OCI-M2 (cell line): ENCODE results near the gene SSX2IP.
A peak's percentile ranks its signal among the peaks of the same experiment; 100 is the strongest.
"Not testable (repeated sequence)": the region's sequence is repeated elsewhere in the genome, so short reads cannot be mapped to it uniquely, and the experiment has no call there.

Experiments
- DNase-seq: peaks from one replicate; lab custom pipeline; 2025; ENCODE audit not compliant: unreplicated experiment; lab: John Stamatoyannopoulos, UW

The SSX2IP gene

DNA sequence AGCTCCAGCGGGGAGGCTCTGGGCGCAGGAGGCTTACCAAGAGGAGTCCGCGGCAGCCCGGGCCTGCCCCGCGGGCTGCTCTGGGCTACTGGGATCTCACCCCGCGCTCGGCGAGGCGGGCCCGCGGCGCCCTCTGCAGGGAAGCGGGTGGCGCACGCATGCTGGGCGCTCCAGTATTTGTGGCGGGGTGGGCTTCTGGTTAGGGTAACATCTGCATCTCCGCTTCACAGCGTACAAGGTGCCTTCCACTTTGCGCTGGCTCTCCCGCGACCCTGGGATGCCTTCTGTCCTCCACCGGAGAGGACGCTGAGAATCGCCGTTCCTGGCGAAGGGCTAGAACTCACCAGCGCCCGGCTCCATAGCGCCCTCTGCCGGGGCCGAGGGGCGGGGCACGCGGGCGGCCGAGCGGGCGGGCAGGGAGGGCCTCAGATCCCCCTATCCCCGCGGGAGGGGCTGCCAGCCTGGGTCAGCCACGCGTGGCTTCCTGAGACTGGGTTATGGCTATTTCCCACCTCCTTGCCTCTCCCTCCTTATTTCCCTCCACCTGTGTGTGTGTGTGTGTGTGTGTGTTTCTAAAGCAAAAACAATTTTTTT is 69.4 kb downstream of the SSX2IP start:
- peak; percentile 75 for DNase-seq

DNA sequence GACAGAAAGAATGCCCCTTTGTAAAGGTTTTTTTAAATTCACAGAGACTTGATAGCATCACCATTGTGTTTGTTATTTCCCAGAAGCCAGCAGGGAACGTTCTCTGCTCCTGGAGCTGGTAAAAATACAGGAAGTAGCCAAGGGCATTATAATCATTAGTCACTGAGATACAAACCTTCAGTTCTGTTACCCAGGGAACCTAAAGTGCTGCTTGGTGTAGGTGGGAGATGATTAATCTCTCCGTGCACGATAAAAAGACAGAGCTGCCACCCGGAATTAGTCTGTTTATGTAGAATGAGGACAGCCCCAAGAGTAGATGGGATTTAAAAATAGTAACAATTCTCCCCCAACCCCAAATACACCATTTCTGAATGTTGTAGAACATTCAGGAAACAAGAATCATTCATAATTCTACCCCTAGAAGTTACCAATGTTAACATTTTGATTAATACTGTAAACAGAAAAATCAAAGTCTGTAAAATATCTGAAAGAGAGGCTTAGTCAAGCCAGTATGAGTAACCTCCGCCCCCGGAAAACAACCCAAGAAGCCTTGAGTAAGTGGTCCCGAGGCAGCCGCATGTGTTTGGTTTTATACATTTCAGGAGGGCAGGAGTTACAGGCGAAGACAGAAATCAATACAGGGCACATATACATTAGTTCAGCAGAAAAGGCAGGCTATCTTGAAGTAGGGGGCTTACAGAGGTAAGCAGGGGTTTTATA is 70.7 kb downstream of the SSX2IP start:
- no peak for DNase-seq

DNA sequence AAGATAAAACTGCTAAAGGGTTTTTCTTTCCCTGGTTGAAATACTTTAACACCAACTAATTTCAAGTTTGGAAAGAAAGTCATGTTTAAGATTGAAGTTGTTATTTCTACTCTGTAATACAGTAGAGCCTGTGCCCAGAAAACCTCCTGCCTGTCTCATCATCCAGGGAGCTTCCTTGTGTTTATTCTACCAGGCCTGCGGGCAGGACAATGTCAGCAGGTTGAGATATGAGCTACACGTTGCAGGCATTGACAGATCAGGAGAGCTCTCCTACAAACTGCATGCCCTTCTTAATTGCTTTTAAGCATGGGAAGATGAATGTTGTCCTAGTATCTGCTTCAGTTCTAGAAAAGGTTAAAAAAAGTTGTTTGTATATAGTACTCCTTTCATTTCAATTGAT is 72.9 kb downstream of the SSX2IP start:
- DNase-seq = no peak

DNA sequence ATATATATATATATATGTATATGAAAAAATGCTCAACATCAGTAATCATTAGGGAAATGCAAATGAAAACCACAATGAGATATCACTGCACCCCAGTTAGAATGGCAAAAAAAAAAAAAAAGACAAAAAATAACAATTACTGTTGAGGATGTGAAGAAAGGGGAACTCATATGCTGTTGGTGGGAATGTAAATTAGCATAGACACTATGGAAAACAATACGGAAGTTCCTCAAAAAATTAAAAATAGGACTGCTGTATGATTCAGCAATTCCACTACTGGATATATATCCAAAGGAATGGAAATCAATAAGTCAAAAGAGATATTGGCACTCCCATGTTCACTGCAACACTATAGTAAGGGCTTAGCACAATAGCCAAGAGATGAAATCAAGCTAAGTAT is 74.5 kb downstream of the SSX2IP start:
- no peak for DNase-seq

DNA sequence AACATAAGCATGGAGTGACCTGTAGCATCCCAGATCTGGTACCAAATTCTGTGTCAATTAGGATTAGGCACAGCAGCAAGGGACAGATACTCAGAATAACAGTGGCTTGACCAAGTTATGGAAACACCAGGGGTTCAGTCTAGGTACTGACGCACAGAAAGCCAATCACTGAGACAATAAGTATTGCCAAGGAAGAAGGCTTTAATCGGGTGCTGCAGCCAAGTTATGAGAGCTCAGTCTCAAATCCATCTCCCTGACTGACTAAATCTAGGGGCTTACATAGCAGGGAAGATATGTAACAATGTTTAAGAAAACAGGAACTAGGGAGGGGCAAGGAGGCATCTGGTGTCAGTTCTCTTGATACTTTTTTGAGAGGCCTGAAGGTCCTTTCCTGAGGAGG is 76.4 kb downstream of the SSX2IP start:
- DNase-seq = no peak

DNA sequence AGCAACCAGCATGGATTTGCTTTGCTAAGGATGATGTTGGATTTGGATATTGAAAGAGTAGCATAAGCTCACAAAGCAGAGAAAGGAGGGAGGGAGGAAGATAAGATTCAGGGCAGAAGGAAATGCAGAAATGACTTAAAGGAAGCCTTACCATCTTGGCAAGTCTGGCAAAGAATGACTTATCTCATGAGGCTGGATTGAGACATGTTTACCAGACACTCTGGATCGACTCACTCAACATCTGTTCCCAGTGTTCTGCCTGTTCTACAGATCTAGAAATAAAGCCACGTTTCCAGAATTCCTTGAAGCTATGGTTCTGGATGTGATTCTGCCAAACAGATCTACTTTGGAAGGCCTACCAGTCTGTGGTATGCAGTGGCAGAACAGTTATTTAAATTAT is 77.2 kb downstream of the SSX2IP start:
- DNase-seq = no peak

DNA sequence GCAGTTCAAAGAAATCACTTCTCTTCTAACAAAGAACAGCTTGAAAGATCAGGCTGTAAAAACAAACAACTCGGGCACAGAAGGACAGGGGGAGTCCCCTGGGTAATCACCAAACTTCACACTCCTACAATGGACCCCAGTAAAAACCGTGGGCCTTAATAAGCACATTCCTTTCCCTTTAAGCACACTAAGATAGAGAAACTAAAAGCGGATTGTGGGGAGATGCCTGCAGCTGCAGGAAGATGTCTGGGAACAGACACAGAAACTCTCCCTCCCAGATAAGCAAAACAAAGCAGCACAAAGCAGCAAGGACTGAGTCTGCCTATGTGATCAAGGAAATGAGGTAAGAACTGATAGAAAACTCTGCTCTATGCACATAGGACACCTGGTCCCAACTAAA is 78.5 kb downstream of the SSX2IP start:
- no peak for DNase-seq

DNA sequence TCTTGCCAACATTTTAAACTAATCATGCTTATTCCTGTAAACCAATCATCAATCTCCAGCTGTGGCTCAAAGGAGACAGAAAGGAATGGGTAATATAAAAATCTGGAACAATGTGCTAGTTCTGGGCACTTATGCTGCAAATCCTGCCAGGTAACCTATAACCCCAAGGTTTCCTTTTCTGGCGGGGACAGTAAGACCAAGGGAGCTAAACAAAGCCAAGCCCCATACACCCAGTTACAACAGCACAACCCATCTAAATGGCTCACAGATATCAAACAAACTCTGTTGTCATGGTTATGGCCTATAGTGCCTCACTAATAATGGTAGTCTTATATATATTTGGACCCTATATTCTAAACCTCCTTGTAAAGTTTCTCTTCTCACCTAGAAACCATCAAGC is 79.2 kb downstream of the SSX2IP start:
- no peak for DNase-seq

DNA sequence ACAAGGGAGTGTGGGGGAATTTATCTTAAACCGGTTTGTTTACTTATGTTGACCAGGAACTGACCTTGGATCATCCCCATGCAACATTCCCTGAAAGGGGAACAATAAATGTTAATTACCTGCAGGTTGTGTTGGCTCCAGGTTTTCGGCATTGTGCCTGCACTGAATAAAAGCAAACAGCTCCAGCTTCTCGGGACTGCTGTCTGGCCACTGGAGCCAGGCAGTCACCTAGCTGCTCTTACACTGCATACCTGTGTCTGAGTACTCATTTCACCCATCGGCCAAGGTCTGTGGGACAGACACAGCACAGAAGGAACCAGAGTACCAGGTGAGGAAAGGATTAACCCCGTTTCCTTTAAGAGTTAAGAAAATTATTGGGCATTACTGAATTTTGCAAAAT is 83.3 kb downstream of the SSX2IP start:
- no peak for DNase-seq

DNA sequence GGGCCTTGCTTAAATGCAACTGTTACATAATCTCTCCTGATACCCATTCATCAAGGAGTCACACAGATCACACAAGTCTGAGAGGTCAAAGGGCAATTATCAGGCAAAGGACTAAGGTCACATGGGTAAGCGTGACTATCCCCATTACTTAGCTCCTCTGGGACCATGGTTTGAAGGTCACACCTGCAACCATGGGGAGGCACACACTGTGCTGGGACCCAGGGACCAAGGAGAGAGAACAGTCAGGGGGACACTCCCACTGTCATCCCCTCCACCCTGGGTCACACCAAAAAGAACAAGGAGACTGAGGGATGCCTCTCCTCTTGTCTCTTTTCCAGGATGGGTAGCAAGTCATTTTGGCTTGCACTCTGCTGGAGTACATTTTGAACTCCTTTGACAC is 85.1 kb downstream of the SSX2IP start:
- DNase-seq = no peak

DNA sequence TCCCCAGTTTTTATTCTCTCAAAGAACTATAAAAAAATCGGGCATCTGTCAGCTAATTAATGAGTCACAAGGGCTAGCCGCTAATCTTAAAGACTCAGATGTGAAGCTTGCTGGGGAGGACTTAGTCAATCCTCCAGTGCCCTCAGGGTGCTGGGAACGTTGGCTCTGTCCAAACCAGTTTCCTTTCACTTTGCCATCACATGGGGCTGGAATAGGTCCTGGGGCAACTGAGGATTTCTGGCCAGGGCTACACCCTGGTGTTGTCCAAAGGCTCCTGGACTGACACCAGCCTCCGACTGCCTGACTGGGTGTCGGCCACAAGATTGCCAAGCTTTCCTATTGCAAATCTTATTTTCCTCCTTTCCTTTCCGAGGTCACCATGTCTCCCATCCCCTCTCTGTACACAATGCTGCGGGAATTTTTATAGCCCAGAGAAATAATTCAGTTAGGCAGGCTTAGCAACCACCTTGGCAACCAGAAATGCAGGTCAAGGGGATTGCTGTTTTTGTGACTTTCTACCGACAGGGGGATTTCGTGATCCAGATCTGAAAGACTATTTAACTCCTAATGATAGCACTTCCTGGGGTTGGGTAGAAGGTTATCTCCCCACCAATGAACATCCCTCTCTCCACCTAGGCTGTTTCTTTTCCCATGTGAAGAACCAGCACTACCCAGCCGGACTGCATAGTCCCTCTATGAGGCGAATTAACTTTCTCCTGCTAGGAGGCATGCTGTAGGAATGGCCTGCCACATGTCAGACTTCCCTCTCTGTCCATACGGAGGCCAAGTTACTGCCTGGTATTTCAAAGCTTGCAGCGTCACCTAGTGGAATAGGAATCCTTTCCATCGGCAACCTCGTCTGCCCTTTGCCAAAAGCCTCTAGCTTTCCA is 86.1 kb downstream of the SSX2IP start:
- no peak for DNase-seq

DNA sequence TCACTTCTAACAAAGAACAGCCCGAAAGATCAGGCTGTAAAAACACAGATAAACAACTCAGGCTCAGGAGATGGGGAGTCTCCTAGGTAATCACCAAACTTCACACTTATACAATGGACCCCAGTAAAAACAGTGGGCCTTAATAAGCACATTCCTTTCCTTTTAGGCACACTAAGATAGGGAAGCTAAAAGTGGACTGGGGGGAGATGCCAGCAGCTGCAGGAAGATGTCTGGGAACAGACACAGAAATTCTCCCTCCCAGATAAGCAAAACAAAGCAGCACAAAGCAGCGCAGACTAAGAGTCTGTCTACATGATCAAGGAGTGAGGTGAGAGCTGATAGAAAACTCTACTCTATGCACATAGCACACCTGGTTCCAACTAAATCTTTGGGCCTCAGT is 87.0 kb downstream of the SSX2IP start:
- no peak for DNase-seq

DNA sequence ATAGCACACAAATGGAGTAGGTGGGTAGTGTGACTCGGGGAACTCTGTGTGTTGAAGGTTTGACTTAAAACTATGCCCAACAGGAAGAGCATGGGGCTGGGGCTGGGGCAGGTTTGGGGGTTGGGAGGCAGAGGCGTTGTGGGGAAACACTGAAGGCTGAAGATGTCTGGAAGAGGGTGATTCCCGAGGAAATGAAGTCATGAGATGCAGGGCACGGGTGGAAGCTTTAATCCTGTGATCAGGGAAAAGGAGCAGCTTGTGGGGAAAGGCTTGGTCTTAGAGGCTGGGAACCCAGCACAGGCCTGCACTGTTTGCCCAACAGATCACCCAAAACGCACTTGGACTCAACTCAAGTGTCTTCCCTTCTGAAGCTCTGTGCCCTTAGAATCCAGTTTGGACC is 89.5 kb downstream of the SSX2IP start:
- no peak for DNase-seq

DNA sequence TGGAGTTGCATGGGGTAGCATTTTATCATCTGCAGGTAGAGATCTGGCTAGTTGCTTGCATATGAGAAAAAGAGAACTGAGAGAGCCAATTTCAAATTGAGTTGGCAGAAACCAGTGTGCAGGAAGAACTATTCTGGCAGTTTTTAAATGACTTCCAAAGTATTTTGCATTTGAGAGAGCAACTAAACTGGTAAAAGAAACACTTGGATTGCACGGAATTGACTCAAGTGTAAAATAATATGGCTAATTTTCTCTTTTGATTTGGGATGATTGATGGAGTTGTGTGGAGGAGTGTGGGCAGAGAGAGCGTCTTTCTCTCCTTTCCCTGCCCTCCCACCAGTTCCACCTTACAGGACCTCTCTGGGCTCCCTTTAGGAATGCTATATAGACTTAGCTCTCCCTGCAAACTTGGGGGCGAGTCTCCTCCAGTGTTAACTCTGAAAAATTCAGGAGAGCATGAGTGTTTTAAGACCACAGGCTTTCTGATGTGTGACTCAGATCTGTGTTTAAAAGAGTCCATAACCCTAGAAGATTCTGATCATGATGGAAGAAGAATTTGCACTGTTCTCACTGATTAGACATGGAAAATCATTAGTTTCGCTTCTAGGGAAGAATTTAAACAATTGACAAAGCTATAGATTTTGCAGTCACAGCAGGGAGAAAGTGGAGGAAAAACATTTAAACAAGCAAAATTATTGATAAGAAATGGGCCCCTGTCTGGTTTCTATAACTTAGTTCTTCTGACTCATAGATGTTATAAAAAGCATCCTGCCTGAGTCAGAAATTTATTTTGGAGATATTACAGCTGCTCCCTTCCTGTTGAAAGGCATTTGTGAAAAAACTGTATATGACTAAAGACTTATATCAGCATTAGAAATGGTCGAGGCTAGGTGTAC is 91.2 kb downstream of the SSX2IP start:
- no peak for DNase-seq

DNA sequence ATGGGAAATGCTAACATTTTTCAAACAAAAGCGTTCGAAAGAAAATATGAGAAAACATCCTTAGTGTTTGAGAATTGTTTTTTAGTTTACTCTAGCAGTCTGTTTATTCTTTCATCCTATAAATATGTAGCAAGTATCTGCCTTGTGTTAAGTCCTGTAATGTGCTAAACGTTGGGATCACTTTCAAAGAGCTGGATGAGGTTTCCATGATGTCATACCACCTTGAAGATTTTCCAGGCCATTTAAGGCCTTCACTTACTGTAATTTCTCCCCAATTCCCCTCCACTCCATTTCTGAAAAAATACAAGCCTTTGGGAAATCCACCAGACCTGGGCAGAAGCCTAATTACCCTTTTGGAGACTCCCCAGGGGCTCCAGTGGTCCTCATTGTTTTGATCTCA is 91.8 kb downstream of the SSX2IP start:
- DNase-seq = no peak

DNA sequence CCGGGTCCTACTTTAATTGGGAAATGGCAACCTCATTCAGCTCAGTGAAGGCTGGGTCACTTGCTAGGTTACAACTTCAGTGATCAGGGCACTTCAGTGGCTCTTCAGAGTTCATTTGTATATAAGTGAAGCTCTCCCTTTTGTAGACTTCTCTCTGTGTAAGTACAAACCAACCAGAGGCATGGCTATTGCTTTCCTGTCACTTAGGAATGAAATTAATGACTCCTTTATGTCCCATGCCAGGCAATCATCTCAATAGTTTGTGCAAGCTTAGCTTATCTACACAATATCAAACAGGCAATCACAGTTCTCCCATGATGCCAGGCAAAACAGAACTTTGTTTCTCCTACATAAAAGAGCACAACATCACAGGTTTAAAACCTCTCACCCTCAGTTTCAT is 93.2 kb downstream of the SSX2IP start:
- DNase-seq = no peak

DNA sequence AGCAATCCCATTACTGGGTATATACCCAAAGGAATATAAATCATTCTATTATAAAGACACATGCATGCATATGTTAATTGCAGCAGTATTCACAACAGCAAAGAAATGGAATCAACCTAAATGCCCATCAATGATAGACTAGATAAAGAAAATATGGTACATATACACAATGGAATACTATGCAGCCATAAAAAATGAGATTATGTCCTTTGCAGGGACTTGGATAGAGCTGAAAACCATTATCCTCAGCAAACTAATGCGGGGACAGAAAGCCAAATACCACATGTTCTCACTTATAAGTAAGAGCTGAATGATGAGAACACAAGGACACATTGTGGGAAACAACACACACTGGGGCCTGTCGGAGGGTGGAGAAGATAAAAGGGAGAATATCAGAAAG is 95.3 kb downstream of the SSX2IP start:
- not testable (repeated sequence) for DNase-seq
